Nephron progenitor cell (in vitro differentiated cells): ENCODE results near the gene NAMPT.

Experiments used
- DNase-seq: peaks from one replicate; pipeline ENCODE4 v3.0.0; 2021
- H3K27ac Mint-ChIP-seq: 2 replicates; pipeline ENCODE4 v1.8.0; 2021; ENCODE audit warnings: mild to moderate bottlenecking, moderate library complexity, mixed read lengths
- H3K27me3 Mint-ChIP-seq: 2 replicates; pipeline ENCODE4 v1.8.0; 2021; ENCODE audit warnings: mild to moderate bottlenecking, low read depth, mixed read lengths; ENCODE audit not compliant: poor library complexity
- H3K36me3 Mint-ChIP-seq: 2 replicates; pipeline ENCODE4 v1.8.0; 2021; ENCODE audit warnings: low read depth, mixed read lengths
- H3K4me1 Mint-ChIP-seq: 2 replicates; pipeline ENCODE4 v1.8.0; 2021; ENCODE audit warnings: mixed read lengths
- H3K4me3 Mint-ChIP-seq: 2 replicates; pipeline ENCODE4 v1.8.0; 2021; ENCODE audit warnings: mild to moderate bottlenecking, moderate library complexity, mixed read lengths
- H3K9me3 Mint-ChIP-seq: 2 replicates; pipeline ENCODE4 v1.8.0; 2021; ENCODE audit warnings: mild to moderate bottlenecking, moderate library complexity, mixed read lengths
- CTCF ChIP-seq: fragments of 200-600 bp; sonication (generic); IDR thresholded peaks from 2 replicates; pipeline ENCODE4 v1.5.0; 2021; ENCODE audit warnings: antibody characterized with exemption

The NAMPT gene

DNA sequence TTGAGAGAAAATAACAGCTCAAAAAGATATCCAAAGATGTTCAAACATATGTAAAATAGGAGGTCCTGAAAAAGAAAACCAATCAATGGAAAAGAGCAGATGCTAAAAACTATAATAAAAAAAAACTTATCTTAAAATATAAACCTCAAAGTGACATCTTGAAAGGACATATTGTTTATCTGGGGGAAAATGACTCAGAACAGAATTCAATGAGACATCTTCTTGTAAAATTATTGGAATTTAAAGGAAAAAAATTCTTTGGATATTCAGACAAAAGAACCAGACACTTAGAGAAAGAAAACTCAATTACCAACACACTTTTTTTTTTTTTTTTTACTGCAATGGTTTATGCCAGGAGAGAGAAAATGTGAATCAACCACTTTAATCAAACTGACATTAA is 58.9 kb downstream of the NAMPT start:
- no peak for DNase-seq

DNA sequence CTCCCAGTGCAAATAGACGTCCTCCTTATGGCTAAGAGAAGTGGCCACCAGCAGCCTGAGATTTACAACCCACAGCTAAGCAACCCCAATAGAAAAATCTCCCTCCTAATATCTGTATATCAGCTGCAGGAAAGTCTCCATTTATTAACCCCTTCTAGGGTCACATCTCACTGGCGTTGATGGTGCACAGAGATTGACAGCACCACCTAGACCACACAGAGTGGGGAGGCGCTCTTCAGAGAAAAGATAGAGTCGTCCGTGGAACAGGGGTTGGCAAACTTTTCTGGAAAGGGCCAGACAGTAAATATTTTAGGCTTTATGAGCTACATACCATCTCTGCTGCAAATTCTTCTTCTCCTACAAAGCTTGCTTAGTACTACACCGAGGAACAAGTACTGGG is 60.0 kb downstream of the NAMPT start:
- H3K4me3 Mint-ChIP-seq, result no peak overlapping the region
- H3K36me3 Mint-ChIP-seq, result no peaks in the 10 kb centered on the region
- H3K4me1 Mint-ChIP-seq, result no peaks in the 10 kb centered on the region
- H3K9me3 Mint-ChIP-seq, result no peaks in the 10 kb centered on the region
- TF ChIP-seq CTCF, result no peak
- peaks cover 11% of the 10 kb centered on the region for H3K27me3 Mint-ChIP-seq
- no peak overlapping the region for H3K27ac Mint-ChIP-seq
- no peak for DNase-seq

More for the DNA sequence above, 58.9 kb downstream of the NAMPT start:
- no peak for TF ChIP-seq CTCF
- H3K4me3 Mint-ChIP-seq, result no peak overlapping the region
- no peak overlapping the region for H3K27ac Mint-ChIP-seq
- no peaks in the 10 kb centered on the region for H3K4me1 Mint-ChIP-seq
- H3K27me3 Mint-ChIP-seq, result peaks cover 3% of the 10 kb centered on the region
- H3K36me3 Mint-ChIP-seq, result no peaks in the 10 kb centered on the region
- no peaks in the 10 kb centered on the region for H3K9me3 Mint-ChIP-seq

DNA sequence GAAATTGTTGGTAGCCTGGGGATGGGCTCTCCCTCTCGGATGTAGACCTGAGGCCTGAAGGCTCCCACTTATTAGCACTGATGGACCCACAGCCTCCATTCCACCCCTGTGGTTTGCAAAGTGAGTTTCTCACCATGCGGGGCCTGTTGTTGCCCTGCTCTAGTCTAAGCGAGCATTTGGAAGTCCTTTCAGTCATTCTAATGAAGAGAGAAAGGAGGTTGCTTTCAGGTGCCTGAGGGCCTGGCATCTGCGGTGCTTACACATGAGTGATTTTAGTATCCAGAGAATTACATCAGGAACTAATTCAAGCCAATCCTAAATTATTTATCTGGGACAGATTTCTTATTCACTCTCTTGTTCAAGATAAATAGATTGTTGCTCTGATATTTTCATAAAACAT is 61.6 kb downstream of the NAMPT start:
- Mint-ChIP-seq H3K27me3 (peaks cover 16% of the 10 kb centered on the region), H3K4me1 (no peaks in the 10 kb centered on the region), H3K4me3 (no peak overlapping the region), H3K36me3 (no peaks in the 10 kb centered on the region), H3K9me3 (no peaks in the 10 kb centered on the region), H3K27ac (no peak overlapping the region)
- DNase-seq, result no peak
- TF ChIP-seq CTCF, result no peak

- no peaks in the 10 kb centered on the region for H3K36me3 Mint-ChIP-seq
- no peak overlapping the region for H3K27ac Mint-ChIP-seq
- TF ChIP-seq CTCF, result no peak
- no peaks in the 10 kb centered on the region for H3K4me1 Mint-ChIP-seq
- DNase-seq, result no peak
- H3K27me3 Mint-ChIP-seq, result peaks cover 16% of the 10 kb centered on the region
- H3K9me3 Mint-ChIP-seq, result no peaks in the 10 kb centered on the region
- no peak overlapping the region for H3K4me3 Mint-ChIP-seq
Measured at GRCh38 chr7:106222545-106222944, 62.2 kb downstream of the NAMPT start.

GRCh38 chr7:106220307-106220706 is 64.5 kb downstream of the NAMPT start:
- DNase-seq, result no peak
- H3K4me1 Mint-ChIP-seq, result peaks cover 6% of the 10 kb centered on the region
- H3K9me3 Mint-ChIP-seq, result no peaks in the 10 kb centered on the region
- H3K4me3 Mint-ChIP-seq, result no peak overlapping the region
- no peak for TF ChIP-seq CTCF
- H3K36me3 Mint-ChIP-seq, result no peaks in the 10 kb centered on the region
- H3K27me3 Mint-ChIP-seq, result peaks cover 13% of the 10 kb centered on the region
- no peak overlapping the region for H3K27ac Mint-ChIP-seq

GRCh38 chr7:106219170-106219569 is 65.6 kb downstream of the NAMPT start:
- DNase-seq, result no peak
- no peaks in the 10 kb centered on the region for H3K36me3 Mint-ChIP-seq
- H3K27ac Mint-ChIP-seq, result no peak overlapping the region
- H3K27me3 Mint-ChIP-seq, result peaks cover 13% of the 10 kb centered on the region
- H3K9me3 Mint-ChIP-seq, result no peaks in the 10 kb centered on the region
- H3K4me3 Mint-ChIP-seq, result no peak overlapping the region
- H3K4me1 Mint-ChIP-seq, result peaks cover 6% of the 10 kb centered on the region
- no peak for TF ChIP-seq CTCF
